ENCODE measurements around the gene DRG2. TPM values are rescaled to one million over a fixed set of nuclear protein-coding genes. Genes with fewer than 3 reads are reported as not detected.

The DRG2 gene
- total and polyA plus RNA-seq, 2 of the 13 experiments (the other 11 are each of a cell fraction or from before 2014, with no cell fraction given): 20.1 to 26.6 TPM

- TF ChIP-seq ZNF576 (CRISPR knock-in tag; IDR thresholded peaks at IDR 0.05): no peak; the same call in 1 of the 2 replicates
- TF ChIP-seq ZNF282 (IDR thresholded peaks at IDR 0.05; ENCODE audit: partially characterized antibody): no peak
- 0 out of 2 replicates have a peak, but pooled peaks have one; percentile 21 for TF ChIP-seq ATF5 (CRISPR knock-in tag; IDR thresholded peaks at IDR 0.05; ENCODE audit: low read depth)
- TF ChIP-seq ZNF12 (CRISPR knock-in tag; IDR thresholded peaks at IDR 0.05): peak; percentile 72; the same call in 1 of the 2 replicates
- peak; percentile 98 for TF ChIP-seq TOE1 (CRISPR knock-in tag; IDR thresholded peaks at IDR 0.05)
- TF ChIP-seq ZNF580 (CRISPR knock-in tag; IDR thresholded peaks at IDR 0.05; ENCODE audit: borderline replicate concordance, low read depth): peak; percentile 96
- TF ChIP-seq EEA1 (CRISPR knock-in tag; IDR thresholded peaks at IDR 0.05; ENCODE audit: borderline replicate concordance): no peak
- peak; percentile 47 for TF ChIP-seq AGO2 (optimal IDR thresholded peaks at IDR 0.05; ENCODE audit: low read depth, low read length)
- TF ChIP-seq RARA (CRISPR knock-in tag; IDR thresholded peaks at IDR 0.05): peak; percentile 60
- peak; percentile 94 for TF ChIP-seq ZNF547 (CRISPR knock-in tag; IDR thresholded peaks at IDR 0.05)
- peak; percentile 72; the same call in 1 of the 2 replicates for TF ChIP-seq SNAPC5 (CRISPR knock-in tag; IDR thresholded peaks at IDR 0.05; ENCODE audit: borderline replicate concordance)
- no peak for TF ChIP-seq HMGA1 (CRISPR knock-in tag; conservative IDR thresholded peaks at IDR 0.05)
- peak; percentile 87 for TF ChIP-seq ZFP90 (CRISPR knock-in tag; IDR thresholded peaks at IDR 0.05; ENCODE audit: borderline replicate concordance)
- no peak for TF ChIP-seq TBX3 (IDR thresholded peaks at IDR 0.05; ENCODE audit: borderline replicate concordance)
- TF ChIP-seq ZBTB44 (CRISPR knock-in tag; IDR thresholded peaks at IDR 0.05): peak; percentile 74; the same call in 1 of the 2 replicates
- TF ChIP-seq ZNF746 (CRISPR knock-in tag; IDR thresholded peaks at IDR 0.05): 0 out of 2 replicates have a peak, but pooled peaks have one; percentile 36
- no peak for TF ChIP-seq TIGD3 (CRISPR knock-in tag; IDR thresholded peaks at IDR 0.05; ENCODE audit: borderline replicate concordance)
- peak; percentile 96 for TF ChIP-seq THAP11 (CRISPR knock-in tag; IDR thresholded peaks at IDR 0.05)
- TF ChIP-seq HNF1A (IDR thresholded peaks at IDR 0.05; ENCODE audit: low read depth): peak; percentile 21; the same call in 1 of the 2 replicates
- peak; percentile 84; the same call in 1 of the 2 replicates for TF ChIP-seq HNF1A (CRISPR knock-in tag; IDR thresholded peaks at IDR 0.05; ENCODE audit: borderline replicate concordance)
Observed at GRCh38 chr17:18087610-18088491, at the start of gene DRG2 (continued).

Data from HepG2 (cell line).